Stimulated activated CD8-positive, alpha-beta memory T cell treated with anti-CD3 and anti-CD28 coated beads, Interleukin-2, amount 100 ng/mL, for 48 hours (primary cell): ENCODE measurements around the gene KLHDC4.

Experiments used
- DNase-seq, 2 donors: peaks; one replicate each; pipeline ENCODE4 v3.0.0-alpha.2; 2020; ENCODE audit warnings: low read depth in 2 of 2

KLHDC4 gene

GRCh38 chr16:87658564-87659225 is 107.1 kb downstream of the KLHDC4 start:
- no peak for DNase-seq
